Measurements from ENCODE around the gene DPF3. TPM values are rescaled to one million over a fixed set of nuclear protein-coding genes. Genes with fewer than 3 reads are reported as not detected.
A peak's percentile ranks its signal among the peaks of the same experiment; 100 is the strongest.

The DPF3 gene
- polyA plus RNA-seq, 1 experiment, result 15.8 TPM

- H3K4me3 ChIP-seq (ENCODE audit: low read depth, low read length), result no peak overlapping the region
- TF ChIP-seq CTCF (IDR thresholded peaks at IDR 0.05; ENCODE audit: low read depth, low read length), result no peak
- H3K27ac ChIP-seq (ENCODE audit: low read depth, low read length), result no peak overlapping the region
- POLR2A ChIA-PET, result interaction anchor here (0.7 kb wide), 1 partner anchor 95 kb away, joined by 3 read pairs; no protein-coding TSS in a partner anchor
- DNase-seq (ENCODE audit: low read depth, low spot score), result no peak
- H3K27me3 ChIP-seq (ENCODE audit: control insufficient read depth, insufficient read depth, low read length), result no peaks in the 10 kb centered on the region
- peaks cover 4% of the 10 kb centered on the region; the same call in 1 of the 2 replicates for H3K9me3 ChIP-seq (ENCODE audit: control insufficient read depth, insufficient read depth, low read length)
- CTCF ChIA-PET, result interaction anchor here (1.5 kb wide), 1 partner anchor 15 kb away, joined by 4 read pairs; no protein-coding TSS in a partner anchor
Measured at GRCh38 chr14:72932893-72933292, 39.0 kb upstream of the DPF3 start.

DNA sequence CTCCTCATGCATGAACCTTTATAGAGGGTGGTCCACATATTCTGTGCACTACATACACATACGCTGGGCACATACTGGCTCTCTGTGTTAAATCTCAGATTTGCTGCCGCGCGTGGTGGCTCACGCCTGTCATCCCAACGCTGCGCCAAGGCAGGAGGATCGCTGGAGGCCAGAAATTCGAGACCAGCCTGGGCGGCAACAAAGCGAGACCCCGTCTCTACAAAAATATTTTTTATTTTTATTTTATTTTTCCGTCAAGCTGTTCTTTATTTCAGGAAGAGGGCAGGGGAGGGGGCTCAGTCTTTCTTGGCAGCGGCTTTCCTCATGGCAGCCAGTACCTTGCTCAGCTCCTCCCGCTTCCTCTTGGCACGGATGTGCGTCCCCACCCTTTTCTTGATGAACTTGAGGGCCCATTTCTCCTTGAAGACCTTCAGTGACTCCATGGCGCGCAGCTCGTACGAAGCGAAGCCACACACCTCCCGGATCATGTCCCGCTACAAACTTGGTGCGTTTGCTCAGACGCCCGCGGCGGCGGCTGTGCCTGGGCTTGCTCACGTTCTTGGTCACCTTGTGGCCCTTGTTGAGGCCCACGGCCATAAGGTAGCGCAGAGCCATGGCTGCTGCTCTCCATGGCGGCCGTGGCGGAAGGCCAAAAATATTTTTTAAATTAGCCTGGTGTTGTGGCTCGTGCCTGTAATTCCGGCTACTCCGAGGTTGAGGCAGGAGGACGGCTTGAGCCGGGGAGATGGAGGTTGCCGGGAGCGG lies 35.6 kb upstream of the DPF3 start:
- no peak for DNase-seq (ENCODE audit: low read depth, low spot score)
- H3K27ac ChIP-seq (ENCODE audit: low read depth, low read length), result no peak overlapping the region
- H3K4me3 ChIP-seq (ENCODE audit: low read depth, low read length), result no peak overlapping the region
- ChIA-PET POLR2A (no interaction called here), CTCF (no interaction called here)
- H3K27me3 ChIP-seq (ENCODE audit: control insufficient read depth, insufficient read depth, low read length), result no peaks in the 10 kb centered on the region
- H3K9me3 ChIP-seq (ENCODE audit: control insufficient read depth, insufficient read depth, low read length), result peaks cover 4% of the 10 kb centered on the region; the same call in 1 of the 2 replicates
- TF ChIP-seq CTCF (IDR thresholded peaks at IDR 0.05; ENCODE audit: low read depth, low read length), result no peak

DNA sequence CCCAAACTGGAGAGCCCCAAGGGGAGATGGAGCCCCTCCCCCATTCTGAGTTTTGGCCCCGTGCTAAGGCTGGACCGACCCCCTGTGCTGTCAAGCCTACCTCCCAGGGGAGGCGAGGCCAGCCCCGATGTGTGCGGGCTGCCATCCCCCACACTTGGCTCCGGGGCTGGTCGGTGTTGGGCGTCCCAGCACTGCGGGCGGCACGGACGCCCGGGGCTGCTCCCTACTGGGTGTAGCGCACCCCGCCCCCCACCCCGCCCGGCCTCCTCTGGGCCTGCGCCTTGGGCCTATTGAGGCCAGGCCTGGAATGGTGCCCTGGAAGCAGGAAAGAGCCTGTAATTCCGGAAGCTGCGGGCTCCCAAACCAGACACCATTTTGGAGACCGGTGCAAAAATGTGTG lies 35.0 kb upstream of the DPF3 start:
- Histone ChIP-seq H3K9me3 (ENCODE audit: control insufficient read depth, insufficient read depth, low read length) (peaks cover 4% of the 10 kb centered on the region; the same call in 1 of the 2 replicates), H3K27ac (ENCODE audit: low read depth, low read length) (no peak overlapping the region), H3K4me3 (ENCODE audit: low read depth, low read length) (no peak overlapping the region), H3K27me3 (ENCODE audit: control insufficient read depth, insufficient read depth, low read length) (no peaks in the 10 kb centered on the region)
- ChIA-PET POLR2A (no interaction called here), CTCF (no interaction called here)
- no peak for DNase-seq (ENCODE audit: low read depth, low spot score)
- no peak for TF ChIP-seq CTCF (IDR thresholded peaks at IDR 0.05; ENCODE audit: low read depth, low read length)

- TF ChIP-seq CTCF (IDR thresholded peaks at IDR 0.05; ENCODE audit: low read depth, low read length), result no peak
- DNase-seq (ENCODE audit: low read depth, low spot score), result peak; percentile 94
- CTCF ChIA-PET, result interaction anchor here (1.0 to 2.4 kb wide), 3 partner anchors 22 to 413 kb away, joined by 3 to 10 read pairs (median 4); no protein-coding TSS in a partner anchor
- Histone ChIP-seq H3K27me3 (ENCODE audit: control insufficient read depth, insufficient read depth, low read length) (no peaks in the 10 kb centered on the region), H3K9me3 (ENCODE audit: control insufficient read depth, insufficient read depth, low read length) (peaks cover 4% of the 10 kb centered on the region; the same call in 1 of the 2 replicates), H3K27ac (ENCODE audit: low read depth, low read length) (peak within 1 kb of the TSS; percentile 70), H3K4me3 (ENCODE audit: low read depth, low read length) (peak within 1 kb of the TSS; percentile 98)
- POLR2A ChIA-PET, result interaction anchor here (0.6 to 1.5 kb wide), 2 partner anchors 9 to 99 kb away, joined by 7 read pairs; no protein-coding TSS in a partner anchor
Measured at GRCh38 chr14:72926292-72927028, 32.6 kb upstream of the DPF3 start, which contains the start of gene DCAF4. Gene DCAF4 (plus strand): TSS chr14:72926464. CDS start chr14:72937979, 11,515 bp downstream.

Data from AG04450 (cell line).